HepG2 (cell line): ENCODE measurements around the gene SEC23IP. TPM values are rescaled to one million over a fixed set of nuclear protein-coding genes. Genes with fewer than 3 reads are reported as not detected.

Experiments
- ATAC-seq: fragments of 200-7000 bp; cut with Tn5 transposase; 3 replicates; pipeline ENCODE4 v1.9.1; 2020; ENCODE audit warnings: mild to moderate bottlenecking, moderate library complexity
- BruUV-seq: library from RNA; stranded (reverse); fragments of 400-500 nt; replicated peaks from 2 replicates; lab custom pipeline; 2021; lab: Mats Ljungman, UMichigan
- CTCF ChIA-PET: fragments of 300-600 bp; formaldehyde crosslinking; extraction: SDS; loops from one replicate; lab custom pipeline; 2021; ENCODE audit warnings: low total read pairs, inconsistent platforms, low intra/inter-chr PET ratio; lab: Yijun Ruan, JAX
- POLR2A ChIA-PET: fragments of 350-600 bp; sonication (Branson Sonifier 250); formaldehyde crosslinking; loops from one replicate; lab custom pipeline; 2020; ENCODE audit warnings: antibody characterized with exemption, inconsistent platforms; lab: Yijun Ruan, JAX
- DNase-seq: peaks from one replicate; pipeline ENCODE4 v3.0.0-alpha.2; 2015; ENCODE audit warnings: low spot score
- FAIRE-seq: peaks from 3 replicates; lab custom pipeline; 2011; peaks lifted over from hg19 to GRCh38; lab: Jason Lieb, UNC
- H2AFZ ChIP-seq: one replicate; pipeline ENCODE4 v1.6.1; 2011; ENCODE audit warnings: low read length, inconsistent platforms
- H3K27ac ChIP-seq: fragments of 300-600 bp; 3 replicates; pipeline ENCODE4 v1.8.0; 2011; ENCODE audit warnings: mixed run types, mild to moderate bottlenecking, mixed read lengths, low read length, inconsistent platforms; ENCODE audit not compliant: insufficient read depth; ENCODE audit errors: extremely low read length
- H3K27me3 ChIP-seq, 2 experiments: fragments of 200-600 bp in 1 of 2; 2 replicates in 1 of 2; 3 replicates in 1 of 2; pipeline versions ENCODE4 v1.6.0 to v1.8.0; 2011; ENCODE audit warnings: low read length in 2 of 2, mild to moderate bottlenecking in 2 of 2, moderate library complexity in 2 of 2, inconsistent platforms in 1 of 2; ENCODE audit not compliant: insufficient read depth in 2 of 2, control insufficient read depth in 1 of 2
- H3K36me3 ChIP-seq, 2 experiments: fragments of 200-600 bp in 1 of 2; replicated peaks in 1 of 2; 2 replicates in 1 of 2; 3 replicates in 1 of 2; pipeline versions ENCODE4 v1.5.1 to v1.8.0; 2011; ENCODE audit warnings: low read length in 2 of 2, inconsistent platforms in 1 of 2; ENCODE audit not compliant: insufficient read depth in 2 of 2, control insufficient read depth in 1 of 2
- H3K4me1 ChIP-seq: 2 replicates; pipeline ENCODE4 v1.5.1; 2012; ENCODE audit warnings: low read length, inconsistent platforms; ENCODE audit not compliant: insufficient read depth
- H3K4me2 ChIP-seq: 2 replicates; pipeline ENCODE4 v1.6.0; 2011; ENCODE audit warnings: low read depth, low read length, inconsistent platforms
- H3K4me3 ChIP-seq, 3 experiments: fragments of 200-600 bp in 1 of 3; sonication (generic), shearing (Covaris generic) in 1 of 3; replicated peaks in 1 of 3; 2 replicates each; pipeline ENCODE4 v1.5.1; 2011 to 2016; ENCODE audit warnings: low read length in 3 of 3, inconsistent platforms in 2 of 3, low read depth in 2 of 3, mild to moderate bottlenecking in 2 of 3, control low read depth in 1 of 3, mixed read lengths in 1 of 3; ENCODE audit not compliant: insufficient read depth in 1 of 3
- H3K79me2 ChIP-seq: one replicate; pipeline ENCODE4 v1.6.1; 2011; ENCODE audit warnings: low read length, inconsistent platforms; ENCODE audit not compliant: insufficient read depth
- H3K9ac ChIP-seq: 2 replicates; pipeline ENCODE4 v1.6.0; 2011; ENCODE audit warnings: mild to moderate bottlenecking, low read depth, low read length, inconsistent platforms; ENCODE audit not compliant: insufficient read depth
- H3K9me3 ChIP-seq: 2 replicates; pipeline ENCODE4 v1.5.1; 2012; ENCODE audit warnings: mild to moderate bottlenecking, low read length
- H4K20me1 ChIP-seq: 2 replicates; pipeline ENCODE4 v1.6.0; 2011; ENCODE audit warnings: inconsistent platforms, mild to moderate bottlenecking, low read length, moderate library complexity; ENCODE audit not compliant: insufficient read depth
- HNF1B ChIP-seq: sonication (generic); formaldehyde crosslinking; IDR thresholded peaks from 2 replicates; pipeline ENCODE4 v1.5.1; 2020; ENCODE audit warnings: mild to moderate bottlenecking, moderate library complexity, missing genetic modification reagents
- MEIS2 ChIP-seq: sonication (generic); formaldehyde crosslinking; IDR thresholded peaks from 2 replicates; pipeline ENCODE4 v1.9.0; 2021; ENCODE audit warnings: mild to moderate bottlenecking, missing genetic modification reagents
- MIER2 ChIP-seq: IDR thresholded peaks from 2 replicates; pipeline ENCODE4 v1.6.1; 2016; ENCODE audit warnings: missing biosample characterization, missing genetic modification reagents
- RFX3 ChIP-seq: IDR thresholded peaks from 2 replicates; pipeline ENCODE4 v1.6.1; 2016; ENCODE audit warnings: missing biosample characterization, missing genetic modification reagents
- WGBS: methylation state at CpG from one replicate; pipeline ENCODE4 v1.1.6; 2017; ENCODE audit warnings: low lambda C conversion rate; 5-methylcytosine and 5-hydroxymethylcytosine counted together
- in situ Hi-C: cut with HindIII; loops from 2 replicates; pipeline ENCODE4 v1.10.0; 2017; ENCODE audit warnings: low pct_unique_long_range_greater_than_20kb; ENCODE audit not compliant: extremely low pct_ligation_motif_present
- intact Hi-C: fragments of 100-400 bp; cut with micrococcal nuclease; formaldehyde crosslinking; loops from one replicate; pipeline ENCODE4 v1.10.0; 2022; ENCODE audit not compliant: unreplicated experiment
- polyA plus RNA-seq, 8 experiments: library from polyadenylated mRNA; depleted of rRNA in 3 of 8; stranded (reverse) in 7 of 8; unstranded in 1 of 8; fragments of >200 nt; fragmentation: Illumina TruSeq in 4 of 8; extraction: Trizol in 4 of 8; gene quantifications; 2 replicates each; pipeline versions ENCODE4 v1.2.1 to v1.2.3, GENCODE V29; 2011 to 2016; ENCODE audit warnings: low read depth in 4 of 8, missing spikeins in 1 of 8, mixed read lengths in 1 of 8; ENCODE audit not compliant: insufficient read depth in 1 of 8
- total RNA-seq, 5 experiments: library from RNA; depleted of rRNA; stranded (reverse); fragments of >200 nt; fragmentation: Illumina TruSeq; extraction: Trizol; gene quantifications; 2 replicates each; pipeline ENCODE4 v1.2.3, GENCODE V29; 2016; ENCODE audit warnings: low read depth in 1 of 5
- TF ChIP-seq, protein P1 (sequence below), 2 experiments: sonication (generic) in 1 of 2; formaldehyde crosslinking in 1 of 2; IDR thresholded peaks; 2 replicates each; pipeline versions ENCODE4 v1.5.1 to v1.6.1; 2011 to 2020; ENCODE audit warnings: borderline replicate concordance in 1 of 2, low read depth in 1 of 2, low read length in 1 of 2, mild to moderate bottlenecking in 1 of 2, missing genetic modification reagents in 1 of 2, moderate library complexity in 1 of 2

Gene SEC23IP
- total and polyA plus RNA-seq, 2 of the 13 experiments (the other 11 are each of a cell fraction or from before 2014, with no cell fraction given) = 32.3 to 57.7 TPM

DNA sequence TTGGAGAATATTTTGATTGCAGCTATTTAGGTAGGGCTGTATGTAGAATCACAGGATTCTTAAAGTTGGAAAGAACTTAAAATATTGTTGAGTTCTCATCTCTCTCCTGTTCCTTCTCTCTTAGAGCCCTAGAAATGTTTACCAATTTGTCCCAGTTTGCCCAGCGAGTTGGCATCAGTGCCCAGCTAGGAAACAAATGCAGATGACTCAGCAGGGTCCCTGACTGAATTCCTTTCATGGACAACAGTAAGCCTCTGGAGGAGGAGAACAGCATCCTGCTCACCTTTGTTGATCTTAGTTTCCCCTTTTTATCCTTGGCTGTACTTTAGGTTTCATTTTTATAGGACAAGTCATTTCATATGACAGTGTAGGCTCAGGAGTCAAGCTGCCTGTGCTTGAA is 89.3 kb downstream of the SEC23IP start (continued):
- TF ChIP-seq, protein P1, sequence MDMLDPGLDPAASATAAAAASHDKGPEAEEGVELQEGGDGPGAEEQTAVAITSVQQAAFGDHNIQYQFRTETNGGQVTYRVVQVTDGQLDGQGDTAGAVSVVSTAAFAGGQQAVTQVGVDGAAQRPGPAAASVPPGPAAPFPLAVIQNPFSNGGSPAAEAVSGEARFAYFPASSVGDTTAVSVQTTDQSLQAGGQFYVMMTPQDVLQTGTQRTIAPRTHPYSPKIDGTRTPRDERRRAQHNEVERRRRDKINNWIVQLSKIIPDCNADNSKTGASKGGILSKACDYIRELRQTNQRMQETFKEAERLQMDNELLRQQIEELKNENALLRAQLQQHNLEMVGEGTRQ (IDR thresholded peaks at IDR 0.05; ENCODE audit: low read depth, low read length) = no peak
- TF ChIP-seq, protein P1 (CRISPR knock-in tag; IDR thresholded peaks at IDR 0.05; ENCODE audit: borderline replicate concordance) = no peak

DNA sequence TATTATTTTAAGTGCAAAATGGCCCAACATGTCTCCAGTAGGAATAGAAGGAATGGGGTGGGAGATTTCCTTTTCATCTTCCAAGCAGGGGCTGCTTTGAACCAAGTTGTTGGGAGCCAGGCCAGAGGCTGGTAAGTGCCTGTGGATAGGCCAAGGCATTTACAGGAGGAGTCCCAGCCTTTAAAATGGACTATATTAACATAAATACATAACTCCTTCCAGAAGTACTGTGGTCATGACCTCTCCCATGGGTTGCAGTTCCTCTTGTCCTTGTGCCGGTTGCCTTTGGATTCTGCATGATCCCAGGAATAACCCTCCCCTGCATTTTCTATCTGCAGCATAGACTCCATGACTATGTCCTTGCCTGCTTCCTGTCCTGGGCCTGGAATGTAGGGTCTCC is 95.8 kb downstream of the SEC23IP start:
- no peaks in the 10 kb centered on the region; a peak in 1 of 5 replicates for H3K27me3 ChIP-seq
- 53% methylated on average over 1 of the region's 1 CpG for WGBS

More for the DNA sequence above, 95.8 kb downstream of the SEC23IP start:
- ChIA-PET CTCF (no interaction called here), POLR2A (no interaction called here)
- TF ChIP-seq MEIS2 (CRISPR knock-in tag) (no peak), RFX3 (CRISPR knock-in tag) (no peak), HNF1B (no peak), MIER2 (CRISPR knock-in tag) (no peak)
- DNase-seq (no peak), FAIRE-seq (no peak), ATAC-seq (no peak)
- Histone ChIP-seq H3K9me3 (no peaks in the 10 kb centered on the region), H3K4me2 (no peak overlapping the region), H3K9ac (no peak overlapping the region), H3K4me1 (no peaks in the 10 kb centered on the region), H3K36me3 (no peaks in the 10 kb centered on the region), H3K27ac (no peak overlapping the region), H4K20me1 (no peaks in the 10 kb centered on the region), H3K4me3 (no peak overlapping the region), H3K79me2 (no peaks in the 10 kb centered on the region), H2AFZ (no peak overlapping the region)
- intact Hi-C loops = no loop called here
- no TSS peak for BruUV-seq
- in situ Hi-C loops = no loop called here
